ENCODE measurements around the gene METTL8. TPM values are rescaled to one million over a fixed set of nuclear protein-coding genes. Genes with fewer than 3 reads are reported as not detected.

Gene METTL8
- 68.2 and 89.8 TPM in 2 replicates for total RNA-seq (2016; rRNA removed; fragmentation: Illumina TruSeq; extraction: Trizol)
- 58.1 and 65.6 TPM in 2 replicates for total RNA-seq (2016; cell fraction: cytosol; rRNA removed; fragmentation: Illumina TruSeq; extraction: Trizol; ENCODE audit: low read depth)
- 68.4 and 92.8 TPM in 2 replicates for total RNA-seq (2016; cell fraction: insoluble cytoplasmic fraction; rRNA removed; fragmentation: Illumina TruSeq; extraction: Trizol)
- 43.4 and 53.8 TPM in 2 replicates for total RNA-seq (2016; cell fraction: membrane; rRNA removed; fragmentation: Illumina TruSeq; extraction: Trizol)
- 39.4 and 45.4 TPM in 2 replicates for total RNA-seq (2016; cell fraction: nucleus; rRNA removed; fragmentation: Illumina TruSeq; extraction: Trizol)
- polyA plus RNA-seq (2011; rRNA removed), result 9.9 and 18.6 TPM in 2 replicates
- 6.5 and 8.9 TPM in 2 replicates for polyA plus RNA-seq (2011; cell fraction: cytosol; rRNA removed)
- polyA plus RNA-seq (2011; cell fraction: nucleus; rRNA removed), result 7.2 and 8.0 TPM in 2 replicates
- 10.5 and 21.7 TPM in 2 replicates for polyA plus RNA-seq (2012)
- 14.6 and 19.9 TPM in 2 replicates for polyA plus RNA-seq (2016; cell fraction: cytosol; fragmentation: Illumina TruSeq; extraction: Trizol; ENCODE audit: low read depth)
- 57.8 and 61.8 TPM in 2 replicates for polyA plus RNA-seq (2016; cell fraction: insoluble cytoplasmic fraction; fragmentation: Illumina TruSeq; extraction: Trizol; ENCODE audit: low read depth)
- polyA plus RNA-seq (2016; cell fraction: membrane; fragmentation: Illumina TruSeq; extraction: Trizol; ENCODE audit: low read depth), result 29.4 and 30.5 TPM in 2 replicates
- 50.6 and 52.1 TPM in 2 replicates for polyA plus RNA-seq (2016; cell fraction: nucleus; fragmentation: Illumina TruSeq; extraction: Trizol; ENCODE audit: insufficient read depth, low read depth)
- polyA minus RNA-seq (2011; rRNA and poly(A)+ RNA removed; ENCODE audit: low replicate concordance), result 12.2 and 23.7 TPM in 2 replicates
- polyA minus RNA-seq (2011; cell fraction: cytosol; rRNA and poly(A)+ RNA removed), result 16.2 and 17.8 TPM in 2 replicates
- 30.9 and 35.8 TPM in 2 replicates for polyA minus RNA-seq (2011; cell fraction: nucleus; rRNA and poly(A)+ RNA removed)
- percentile 81 among the genes with signal in this experiment for Bru-seq, nascent RNA
- percentile 76 among the genes with signal in this experiment for BruChase-seq, experiment 1, labeled RNA remaining after a 6-hour chase
- percentile 80 among the genes with signal in this experiment for BruChase-seq, experiment 2, labeled RNA remaining after a 2-hour chase
- long read RNA-seq, experiment 1, full-length matches to known transcripts, result 14 of 31 reads
- long read RNA-seq, experiment 1, partial matches to known transcripts, result 3 of 31 reads
- long read RNA-seq, experiment 1, other reads (novel, unspliced or antisense), result 14 of 31 reads
- long read RNA-seq, experiment 2, full-length matches to known transcripts, result 4 of 37 reads
- long read RNA-seq, experiment 2, partial matches to known transcripts, result 3 of 37 reads
- long read RNA-seq, experiment 2, other reads (novel, unspliced or antisense), result 30 of 37 reads

GRCh38 chr2:171433763-171434012, at the start of gene METTL8:
TSS of gene METTL8 (minus strand) at chr2:171433990. CDS start at chr2:171392185, 41,805 bp downstream.
- DNase-seq (ENCODE audit: low spot score) (no peak), FAIRE-seq (peak; percentile 52), ATAC-seq (no peak)
- H3K36me3 ChIP-seq (replicated peaks in 1 of 2; ENCODE audit: control insufficient read depth in 1 of 2, insufficient read depth in 2 of 2, low read length in 2 of 2), result peaks cover under 1 to 17% of the 10 kb centered on the region in 2 experiments; a peak in 4 of 5 replicates
- BruUV-seq (replicated peaks), result no TSS peak
- H3K4me1 ChIP-seq (ENCODE audit: insufficient read depth, low read length), result peaks cover 75% of the 10 kb centered on the region
- H3K4me3 ChIP-seq (replicated peaks in 1 of 3; ENCODE audit: insufficient read depth in 1 of 3, low read depth in 2 of 3, low read length in 3 of 3), result peak within 1 kb of the TSS; percentile 78 to 90 (median 88)
- intact Hi-C loops (cut with micrococcal nuclease; ENCODE audit: unreplicated experiment), result loop anchor here (1.0 to 5.0 kb wide), 3 partner anchors 271 to 505 kb away; partner anchors contain the start of gene TLK1
- POLR2A ChIA-PET, result interaction anchor here (0.6 to 4.2 kb wide), 21 partner anchors 9 to 722 kb away, joined by 3 to 21 read pairs (median 4); partner anchors contain the start of gene GORASP2
- H2AFZ ChIP-seq (ENCODE audit: low read length), result peak within 1 kb of the TSS; percentile 50
- peak within 1 kb of the TSS; percentile 99 for H3K4me2 ChIP-seq (ENCODE audit: low read depth, low read length)
- peak within 1 kb of the TSS; percentile 97 for H3K9ac ChIP-seq (ENCODE audit: insufficient read depth, low read depth, low read length)
- H3K9me3 ChIP-seq (ENCODE audit: low read length), result no peaks in the 10 kb centered on the region
- CTCF ChIA-PET (ENCODE audit: low intra/inter-chr PET ratio, low total read pairs), result no interaction called here
- H3K79me2 ChIP-seq (ENCODE audit: insufficient read depth, low read length), result peaks cover 72% of the 10 kb centered on the region
- in situ Hi-C loops (cut with HindIII; ENCODE audit: extremely low pct_ligation_motif_present, low pct_unique_long_range_greater_than_20kb), result no loop called here
- under 1% methylated on average over 15 of the region's 15 CpGs for WGBS (ENCODE audit: low lambda C conversion rate)
- no peaks in the 10 kb centered on the region; a peak in 1 of 5 replicates for H3K27me3 ChIP-seq (ENCODE audit: control insufficient read depth in 1 of 2, insufficient read depth in 2 of 2, low read length in 2 of 2)
- H4K20me1 ChIP-seq (ENCODE audit: insufficient read depth, low read length), result no peaks in the 10 kb centered on the region
- H3K27ac ChIP-seq (ENCODE audit: extremely low read length, insufficient read depth, low read length), result peak within 1 kb of the TSS; percentile 87
- TF ChIP-seq NR2F2 (IDR thresholded peaks at IDR 0.05; ENCODE audit: borderline replicate concordance, low read depth), result peak; percentile 13; the same call in 1 of the 2 replicates
- TF ChIP-seq ZBTB37 (CRISPR knock-in tag; IDR thresholded peaks at IDR 0.05), result no peak
- peak; percentile 51 for TF ChIP-seq GATA4 (IDR thresholded peaks at IDR 0.05; ENCODE audit: borderline replicate concordance, low read depth)
- no peak for TF ChIP-seq HNRNPK (IDR thresholded peaks at IDR 0.05; ENCODE audit: low read depth, low read length, poor library complexity, severe bottlenecking)
- no peak for TF ChIP-seq MXD4 (CRISPR knock-in tag; IDR thresholded peaks at IDR 0.05)
- TF ChIP-seq ZHX1 (CRISPR knock-in tag; IDR thresholded peaks at IDR 0.05; ENCODE audit: low read depth), result no peak
- TF ChIP-seq ZBED4 (CRISPR knock-in tag; IDR thresholded peaks at IDR 0.05; ENCODE audit: borderline replicate concordance), result no peak
- no peak for TF ChIP-seq ZNF891 (CRISPR knock-in tag; IDR thresholded peaks at IDR 0.05)
- TF ChIP-seq SP140L (CRISPR knock-in tag; IDR thresholded peaks at IDR 0.05; ENCODE audit: borderline replicate concordance), result no peak; the same call in 1 of the 2 replicates

Data from HepG2 (cell line).